Measurements from ENCODE around the gene PHPT1. TPM values are rescaled to one million over a fixed set of nuclear protein-coding genes. Genes with fewer than 3 reads are reported as not detected.

PHPT1 gene
- total and polyA plus RNA-seq, 2 donors from 2014 or later, result 108 to 283 TPM

GRCh38 chr9:136898483-136899100, 49.4 kb downstream of the PHPT1 start:
- Histone ChIP-seq H3K4me3 (ENCODE audit: low read length in 3 of 3) (no peak overlapping the region), H3K27me3 (ENCODE audit: control insufficient read depth, insufficient read depth, low read length) (no peaks in the 10 kb centered on the region), H3K9ac (ENCODE audit: low read length in 3 of 3) (no peak overlapping the region), H3K27ac (ENCODE audit: low read depth in 2 of 2, low read length in 2 of 2) (no peak overlapping the region), H3K36me3 (ENCODE audit: control insufficient read depth in 2 of 3, insufficient read depth in 3 of 3, low read length in 3 of 3) (peaks cover 0 to 17% (median 7%) of the 10 kb centered on the region in 3 donors), H3K4me1 (ENCODE audit: control insufficient read depth in 2 of 3, insufficient read depth in 2 of 3, low read depth in 1 of 3, low read length in 3 of 3) (peaks cover 0 to 20% (median 10%) of the 10 kb centered on the region in 3 donors), H3K9me3 (ENCODE audit: control insufficient read depth in 2 of 3, insufficient read depth in 1 of 3, low read length in 3 of 3) (no peaks in the 10 kb centered on the region)
- DNase-seq (no peak), FAIRE-seq (no peak)
- TF ChIP-seq CTCF (IDR thresholded peaks at IDR 0.05; ENCODE audit: borderline replicate concordance, extremely low read depth, insufficient read depth), result no peak
- intact Hi-C loops (cut with DNase I), result no loop called here

- Histone ChIP-seq H3K4me1 (ENCODE audit: control insufficient read depth in 2 of 3, insufficient read depth in 2 of 3, low read depth in 1 of 3, low read length in 3 of 3) (peaks cover 0 to 20% (median 10%) of the 10 kb centered on the region in 3 donors), H3K27me3 (ENCODE audit: control insufficient read depth, insufficient read depth, low read length) (no peaks in the 10 kb centered on the region), H3K9ac (ENCODE audit: low read length in 3 of 3) (no peak overlapping the region), H3K27ac (ENCODE audit: low read depth in 2 of 2, low read length in 2 of 2) (no peak overlapping the region), H3K4me3 (ENCODE audit: low read length in 3 of 3) (no peak overlapping the region), H3K9me3 (ENCODE audit: control insufficient read depth in 2 of 3, insufficient read depth in 1 of 3, low read length in 3 of 3) (no peaks in the 10 kb centered on the region), H3K36me3 (ENCODE audit: control insufficient read depth in 2 of 3, insufficient read depth in 3 of 3, low read length in 3 of 3) (peaks cover 0 to 17% (median 7%) of the 10 kb centered on the region in 3 donors)
- DNase-seq (no peak), FAIRE-seq (no peak)
- no peak for TF ChIP-seq CTCF (IDR thresholded peaks at IDR 0.05; ENCODE audit: borderline replicate concordance, extremely low read depth, insufficient read depth)
- intact Hi-C loops (cut with DNase I), result no loop called here
These were observed 50.0 kb downstream of the PHPT1 start for GRCh38 chr9:136899196-136899595.

- Histone ChIP-seq H3K9me3 (ENCODE audit: control insufficient read depth in 2 of 3, insufficient read depth in 1 of 3, low read length in 3 of 3) (no peaks in the 10 kb centered on the region), H3K9ac (ENCODE audit: low read length in 3 of 3) (no peak overlapping the region), H3K4me1 (ENCODE audit: control insufficient read depth in 2 of 3, insufficient read depth in 2 of 3, low read depth in 1 of 3, low read length in 3 of 3) (peaks cover 0 to 20% (median 10%) of the 10 kb centered on the region in 3 donors), H3K27me3 (ENCODE audit: control insufficient read depth, insufficient read depth, low read length) (no peaks in the 10 kb centered on the region), H3K27ac (ENCODE audit: low read depth in 2 of 2, low read length in 2 of 2) (peak overlapping the region in 1 of 2 donors; percentile 55), H3K4me3 (ENCODE audit: low read length in 3 of 3) (no peak overlapping the region), H3K36me3 (ENCODE audit: control insufficient read depth in 2 of 3, insufficient read depth in 3 of 3, low read length in 3 of 3) (peaks cover 0 to 17% (median 7%) of the 10 kb centered on the region in 3 donors)
- no peak for DNase-seq
- intact Hi-C loops (cut with DNase I), result no loop called here
- no peak for FAIRE-seq
- no peak for TF ChIP-seq CTCF (IDR thresholded peaks at IDR 0.05; ENCODE audit: borderline replicate concordance, extremely low read depth, insufficient read depth)
These were observed 51.3 kb downstream of the PHPT1 start for GRCh38 chr9:136900556-136900955.

Small RNA genes lying within 50 kb of the gene (microRNA-seq; reads per million reads assigned to microRNA genes)
- not detected for gene MIR4292
- not detected for gene MIR4479

Other genes starting within 250 kb of the PHPT1 start
- gene EGFL7, start 186.5 kb upstream of the PHPT1 start, total RNA-seq, result 140 TPM
- 137 TPM for gene EGFL7, start 186.5 kb upstream of the PHPT1 start, polyA plus RNA-seq (ENCODE audit: insufficient read depth, low read depth, low replicate concordance)
- gene AGPAT2, start 162.0 kb upstream of the PHPT1 start, total RNA-seq, result 83.6 TPM
- gene AGPAT2, start 162.0 kb upstream of the PHPT1 start, polyA plus RNA-seq (ENCODE audit: insufficient read depth, low read depth, low replicate concordance), result 73.4 TPM
- gene DIPK1B, start 136.8 kb upstream of the PHPT1 start, total RNA-seq, result 7.5 TPM
- 22.6 TPM for gene DIPK1B, start 136.8 kb upstream of the PHPT1 start, polyA plus RNA-seq (ENCODE audit: insufficient read depth, low read depth, low replicate concordance)
- 8.4 TPM for gene LCN10, start 106.5 kb upstream of the PHPT1 start, total RNA-seq
- 3.9 TPM for gene LCN10, start 106.5 kb upstream of the PHPT1 start, polyA plus RNA-seq (ENCODE audit: insufficient read depth, low read depth, low replicate concordance)
- 16.0 TPM for gene LCN6, start 100.9 kb upstream of the PHPT1 start, total RNA-seq
- gene LCN6, start 100.9 kb upstream of the PHPT1 start, polyA plus RNA-seq (ENCODE audit: insufficient read depth, low read depth, low replicate concordance), result not detected
- gene LCN8, start 91.2 kb upstream of the PHPT1 start, total RNA-seq, result not detected
- not detected for gene LCN8, start 91.2 kb upstream of the PHPT1 start, polyA plus RNA-seq (ENCODE audit: insufficient read depth, low read depth, low replicate concordance)
- gene LCN15, start 84.9 kb upstream of the PHPT1 start, total RNA-seq, result not detected
- not detected for gene LCN15, start 84.9 kb upstream of the PHPT1 start, polyA plus RNA-seq (ENCODE audit: insufficient read depth, low read depth, low replicate concordance)
- gene TMEM141, start 58.1 kb upstream of the PHPT1 start, total RNA-seq, result 96.5 TPM
- 403 TPM for gene TMEM141, start 58.1 kb upstream of the PHPT1 start, polyA plus RNA-seq (ENCODE audit: insufficient read depth, low read depth, low replicate concordance)
- gene CCDC183, start 53.1 kb upstream of the PHPT1 start, total RNA-seq, result 0.88 TPM
- gene CCDC183, start 53.1 kb upstream of the PHPT1 start, polyA plus RNA-seq (ENCODE audit: insufficient read depth, low read depth, low replicate concordance), result 3.1 TPM
- gene RABL6, start 41.5 kb upstream of the PHPT1 start, total RNA-seq, result 70.3 TPM
- gene RABL6, start 41.5 kb upstream of the PHPT1 start, polyA plus RNA-seq (ENCODE audit: insufficient read depth, low read depth, low replicate concordance), result 60.4 TPM
- 5.3 TPM for gene AJM1, start 6.9 kb upstream of the PHPT1 start, total RNA-seq
- 2.5 TPM for gene AJM1, start 6.9 kb upstream of the PHPT1 start, polyA plus RNA-seq (ENCODE audit: insufficient read depth, low read depth, low replicate concordance)
- gene MAMDC4, start 2.9 kb downstream of the PHPT1 start, total RNA-seq, result 8.1 TPM
- 5.8 TPM for gene MAMDC4, start 2.9 kb downstream of the PHPT1 start, polyA plus RNA-seq (ENCODE audit: insufficient read depth, low read depth, low replicate concordance)
- 316 TPM for gene EDF1, start 16.9 kb downstream of the PHPT1 start, total RNA-seq
- 888 TPM for gene EDF1, start 16.9 kb downstream of the PHPT1 start, polyA plus RNA-seq (ENCODE audit: insufficient read depth, low read depth, low replicate concordance)
- gene TRAF2, start 37.1 kb downstream of the PHPT1 start, total RNA-seq, result 16.9 TPM
- gene TRAF2, start 37.1 kb downstream of the PHPT1 start, polyA plus RNA-seq (ENCODE audit: insufficient read depth, low read depth, low replicate concordance), result 11.4 TPM
- gene FBXW5, start 95.3 kb downstream of the PHPT1 start, total RNA-seq, result 97.2 TPM
- 92.5 TPM for gene FBXW5, start 95.3 kb downstream of the PHPT1 start, polyA plus RNA-seq (ENCODE audit: insufficient read depth, low read depth, low replicate concordance)
- 1.9 TPM for gene C8G, start 95.8 kb downstream of the PHPT1 start, total RNA-seq
- 2.1 TPM for gene C8G, start 95.8 kb downstream of the PHPT1 start, polyA plus RNA-seq (ENCODE audit: insufficient read depth, low read depth, low replicate concordance)
- 42.9 TPM for gene LCN12, start 102.9 kb downstream of the PHPT1 start, total RNA-seq
- 35.5 TPM for gene LCN12, start 102.9 kb downstream of the PHPT1 start, polyA plus RNA-seq (ENCODE audit: insufficient read depth, low read depth, low replicate concordance)
- gene PTGDS, start 128.1 kb downstream of the PHPT1 start, total RNA-seq, result 236 TPM
- 709 TPM for gene PTGDS, start 128.1 kb downstream of the PHPT1 start, polyA plus RNA-seq (ENCODE audit: insufficient read depth, low read depth, low replicate concordance)
- 1.4 TPM for gene LCNL1, start 133.6 kb downstream of the PHPT1 start, total RNA-seq
- 0.54 TPM for gene LCNL1, start 133.6 kb downstream of the PHPT1 start, polyA plus RNA-seq (ENCODE audit: insufficient read depth, low read depth, low replicate concordance)
- 54.2 TPM for gene PAXX, start 143.0 kb downstream of the PHPT1 start, total RNA-seq
- gene PAXX, start 143.0 kb downstream of the PHPT1 start, polyA plus RNA-seq (ENCODE audit: insufficient read depth, low read depth, low replicate concordance), result 80.9 TPM
- 4.0 TPM for gene CLIC3, start 147.2 kb downstream of the PHPT1 start, total RNA-seq
- gene CLIC3, start 147.2 kb downstream of the PHPT1 start, polyA plus RNA-seq (ENCODE audit: insufficient read depth, low read depth, low replicate concordance), result 2.1 TPM
- 72.1 TPM for gene ABCA2, start 178.8 kb downstream of the PHPT1 start, total RNA-seq
- gene ABCA2, start 178.8 kb downstream of the PHPT1 start, polyA plus RNA-seq (ENCODE audit: insufficient read depth, low read depth, low replicate concordance), result 39.2 TPM
- 0.60 TPM for gene FUT7, start 182.7 kb downstream of the PHPT1 start, total RNA-seq
- gene FUT7, start 182.7 kb downstream of the PHPT1 start, polyA plus RNA-seq (ENCODE audit: insufficient read depth, low read depth, low replicate concordance), result not detected
- gene NPDC1, start 196.8 kb downstream of the PHPT1 start, total RNA-seq, result 189 TPM
- 80.2 TPM for gene NPDC1, start 196.8 kb downstream of the PHPT1 start, polyA plus RNA-seq (ENCODE audit: insufficient read depth, low read depth, low replicate concordance)
- gene ENTPD2, start 204.7 kb downstream of the PHPT1 start, total RNA-seq, result 9.3 TPM
- gene ENTPD2, start 204.7 kb downstream of the PHPT1 start, polyA plus RNA-seq (ENCODE audit: insufficient read depth, low read depth, low replicate concordance), result 5.5 TPM
- 2.3 TPM for gene SAPCD2, start 221.1 kb downstream of the PHPT1 start, total RNA-seq
- gene SAPCD2, start 221.1 kb downstream of the PHPT1 start, polyA plus RNA-seq (ENCODE audit: insufficient read depth, low read depth, low replicate concordance), result 1.7 TPM
- gene UAP1L1, start 228.1 kb downstream of the PHPT1 start, total RNA-seq, result 12.7 TPM
- gene UAP1L1, start 228.1 kb downstream of the PHPT1 start, polyA plus RNA-seq (ENCODE audit: insufficient read depth, low read depth, low replicate concordance), result 14.4 TPM
- gene MAN1B1, start 237.6 kb downstream of the PHPT1 start, total RNA-seq, result 63.2 TPM
- gene MAN1B1, start 237.6 kb downstream of the PHPT1 start, polyA plus RNA-seq (ENCODE audit: insufficient read depth, low read depth, low replicate concordance), result 57.3 TPM